Measurements from ENCODE around the gene CHMP6.
"Not testable (repeated sequence)": the region's sequence is repeated elsewhere in the genome, so short reads cannot be mapped to it uniquely, and the experiment has no call there.

CHMP6 gene

DNA sequence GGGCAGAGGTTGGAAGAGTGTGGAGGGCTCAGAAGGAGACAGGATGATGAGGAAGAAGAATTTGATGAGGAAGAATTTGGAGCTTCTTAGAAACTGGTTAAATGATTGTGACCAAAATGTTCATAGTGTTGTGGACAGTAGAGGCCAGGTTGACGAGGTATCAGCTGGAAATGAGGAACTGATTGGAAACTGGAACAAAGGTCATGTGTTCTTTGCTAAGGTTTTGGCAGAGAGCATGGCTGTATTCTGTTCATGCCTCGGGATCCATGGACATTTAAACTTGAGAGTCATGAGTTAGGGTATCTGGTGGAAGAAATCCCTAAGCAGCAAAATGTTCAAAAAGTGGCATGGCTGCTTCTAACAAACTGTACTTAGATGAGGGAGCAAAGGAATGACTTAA, 19.3 kb downstream of the CHMP6 start:
- FAIRE-seq (no peak), DNase-seq (ENCODE audit: insufficient read length, low spot score) (no peak)

DNA sequence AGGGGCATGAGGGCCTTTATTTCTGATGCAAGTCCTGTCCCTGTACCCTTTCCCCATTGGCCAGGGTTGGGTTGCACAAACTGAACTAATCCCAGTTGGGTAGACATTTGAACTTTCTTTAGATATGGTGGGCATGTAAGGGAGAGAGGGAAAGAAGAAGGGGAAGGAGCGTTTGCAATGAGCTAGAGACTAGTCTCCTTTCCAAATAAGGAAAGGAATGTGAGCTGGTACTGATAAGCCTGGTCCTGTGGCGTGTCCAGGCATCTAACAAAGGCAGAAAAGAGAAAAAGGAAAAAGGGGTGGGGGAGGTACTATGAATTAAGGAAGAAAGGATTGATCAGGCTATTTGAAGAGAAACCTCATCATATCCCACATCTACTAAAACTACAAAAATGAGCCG, 20.3 kb downstream of the CHMP6 start:
- no peak for DNase-seq (ENCODE audit: insufficient read length, low spot score)
- FAIRE-seq: no peak

DNA sequence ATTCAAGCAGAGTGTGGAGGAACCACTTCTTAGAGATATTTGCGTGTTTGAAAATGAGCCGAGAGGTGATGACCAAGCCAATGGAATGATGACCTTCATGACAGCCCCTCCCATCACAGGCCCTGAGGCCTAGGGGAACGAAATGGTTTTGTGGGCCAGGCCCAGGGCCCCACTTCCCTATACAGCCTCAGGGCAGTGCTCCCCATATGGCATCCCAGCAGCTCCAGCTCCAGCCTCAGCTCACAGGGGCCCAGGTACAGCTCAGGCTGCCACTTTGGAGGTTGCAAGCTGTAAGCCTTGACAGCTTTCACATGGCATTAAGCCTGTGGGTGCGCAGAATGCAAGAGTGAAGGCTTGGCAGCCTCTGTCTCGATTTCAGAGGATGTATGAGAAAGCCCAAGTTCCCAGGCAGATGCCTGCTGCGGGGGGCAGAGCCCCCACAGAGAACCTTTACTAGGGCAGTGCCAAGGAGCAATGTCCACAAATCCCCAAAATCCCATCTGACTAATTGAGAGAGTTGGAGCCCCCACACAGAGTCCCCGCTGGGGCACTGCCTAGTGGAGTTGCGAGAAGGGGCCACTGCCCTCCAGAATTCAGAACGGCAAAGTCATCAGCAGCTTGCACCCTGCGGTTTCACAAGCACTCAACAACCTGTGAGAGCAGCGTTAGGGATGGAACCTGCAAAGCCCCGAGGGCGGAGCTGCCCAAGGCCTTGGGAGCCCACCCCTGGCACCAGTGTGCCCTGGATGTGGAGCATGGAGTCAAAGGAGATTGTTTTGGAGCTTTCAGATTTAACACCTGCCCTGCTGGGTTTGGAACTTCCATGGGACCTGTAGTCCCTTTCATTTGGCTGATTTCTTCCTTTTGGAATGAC, 21.2 kb downstream of the CHMP6 start:
- DNase-seq (ENCODE audit: insufficient read length, low spot score) (no peak), FAIRE-seq (no peak)

DNA sequence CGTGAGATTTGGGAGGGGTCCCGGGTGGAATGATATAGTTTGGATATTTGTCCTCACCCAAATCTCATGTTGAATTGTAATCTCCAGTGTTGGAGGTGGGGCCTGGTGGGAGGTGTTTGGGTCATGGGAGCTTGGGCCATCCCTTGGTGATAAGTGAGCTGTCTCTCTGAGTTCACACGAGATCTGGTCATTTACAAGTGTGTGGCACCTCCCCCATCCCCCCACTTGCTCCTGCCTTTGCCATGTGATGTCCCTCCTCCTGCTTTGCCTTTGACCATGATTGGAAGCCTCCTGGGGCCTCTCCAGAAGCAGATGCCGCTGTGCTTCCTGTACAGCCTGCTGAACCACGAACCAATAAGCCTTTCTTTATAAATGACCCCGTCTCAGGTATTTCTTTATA, 22.0 kb downstream of the CHMP6 start:
- FAIRE-seq: no peak
- no peak for DNase-seq (ENCODE audit: insufficient read length, low spot score)

DNA sequence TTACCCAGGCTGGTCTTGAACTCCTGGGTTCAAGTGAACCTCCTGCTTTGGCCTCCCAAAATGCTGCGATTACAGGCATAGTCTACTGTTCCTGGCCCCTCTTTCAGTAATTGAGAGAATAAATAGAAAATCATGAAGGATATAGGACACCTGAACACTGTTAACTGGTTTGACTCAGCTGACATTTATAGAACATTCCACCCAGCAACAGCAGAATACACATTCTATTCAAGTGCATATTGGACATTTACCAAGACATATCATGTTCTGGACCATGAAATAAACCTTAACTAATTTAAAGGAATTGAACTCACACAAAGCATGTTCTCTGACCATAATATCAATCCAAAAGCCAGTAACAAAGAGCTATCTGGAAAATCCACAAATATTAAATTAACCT, 23.5 kb downstream of the CHMP6 start:
- DNase-seq (ENCODE audit: insufficient read length, low spot score) (no peak), FAIRE-seq (no peak)

DNA sequence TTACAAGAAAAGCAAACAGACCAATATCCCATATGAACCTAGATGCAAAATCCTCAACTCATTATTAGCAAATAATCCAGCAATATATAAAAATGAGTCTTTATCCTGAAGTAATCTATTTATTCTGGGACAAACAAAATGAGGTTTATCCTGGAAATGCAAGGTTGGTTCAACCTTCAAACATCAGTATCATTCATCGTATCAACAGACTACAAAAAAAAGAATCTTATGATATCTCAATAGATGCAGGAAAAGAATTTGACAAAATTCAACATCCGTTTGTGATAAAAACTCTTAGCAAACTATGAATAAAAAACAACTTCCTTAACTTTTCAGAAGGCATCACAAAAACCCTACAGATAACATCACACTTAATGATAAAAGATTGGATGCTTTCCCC, 24.9 kb downstream of the CHMP6 start:
- no peak for FAIRE-seq

DNA sequence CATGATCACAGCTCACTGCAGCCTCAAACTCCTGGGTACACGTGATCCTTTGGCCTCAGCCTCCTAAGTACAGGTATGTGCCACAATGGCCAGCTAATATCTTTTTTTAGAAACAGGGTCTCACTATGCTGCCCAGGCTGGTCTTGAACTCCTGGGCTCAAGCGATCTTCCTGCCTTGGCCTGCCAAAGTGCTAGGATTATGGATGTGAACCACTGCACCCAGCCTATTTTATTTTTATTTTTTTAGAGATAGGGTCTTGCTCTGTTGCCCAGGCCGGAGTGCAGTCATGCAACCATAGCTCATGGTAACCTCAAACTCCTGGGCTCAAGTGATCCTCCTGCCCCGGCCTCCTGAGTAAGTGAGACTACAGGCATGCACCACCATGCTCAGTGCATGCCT, 25.7 kb downstream of the CHMP6 start:
- FAIRE-seq; DNase-seq (ENCODE audit: insufficient read length, low spot score): not testable (repeated sequence)

More for the DNA sequence above, 24.9 kb downstream of the CHMP6 start:
- no peak for DNase-seq (ENCODE audit: insufficient read length, low spot score)

DNA sequence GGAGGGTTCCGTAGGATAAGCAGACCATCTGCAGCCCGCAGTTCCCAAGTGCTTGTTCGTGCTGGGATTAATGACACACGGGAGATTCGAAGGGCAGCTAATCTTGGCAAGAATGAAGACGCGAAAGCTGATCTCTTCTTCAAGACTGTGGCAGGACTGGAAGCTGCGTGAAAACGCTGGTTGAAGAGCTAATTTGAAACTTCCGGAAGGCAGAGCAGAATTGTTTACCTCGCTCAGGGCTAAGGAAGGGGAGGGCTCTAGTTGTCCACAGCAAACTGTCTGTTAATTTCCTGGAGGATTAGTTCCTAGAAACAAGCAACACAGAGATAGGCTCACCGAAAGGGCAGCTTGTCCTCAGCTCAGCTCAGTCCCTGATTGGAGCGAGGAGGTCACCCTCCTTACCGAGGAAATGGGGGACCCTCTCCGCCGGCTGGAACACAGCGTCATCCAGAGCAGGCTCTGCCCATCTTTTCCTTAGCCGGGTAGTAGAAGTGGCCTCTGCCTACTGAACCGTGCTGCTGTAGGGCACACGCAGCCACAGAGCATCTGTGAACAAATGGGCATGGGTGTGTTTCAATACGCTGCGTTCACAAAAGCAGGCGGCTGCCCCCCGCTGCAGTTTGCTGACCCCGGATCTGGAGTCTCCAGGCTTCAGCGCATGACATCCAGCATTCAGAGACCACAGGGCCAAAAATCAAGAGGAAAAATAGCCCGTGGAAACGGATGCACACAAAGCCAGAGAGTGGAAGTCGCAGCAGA, 26.6 kb downstream of the CHMP6 start:
- DNase-seq (ENCODE audit: insufficient read length, low spot score) (no peak), FAIRE-seq (peak; percentile 31)

DNA sequence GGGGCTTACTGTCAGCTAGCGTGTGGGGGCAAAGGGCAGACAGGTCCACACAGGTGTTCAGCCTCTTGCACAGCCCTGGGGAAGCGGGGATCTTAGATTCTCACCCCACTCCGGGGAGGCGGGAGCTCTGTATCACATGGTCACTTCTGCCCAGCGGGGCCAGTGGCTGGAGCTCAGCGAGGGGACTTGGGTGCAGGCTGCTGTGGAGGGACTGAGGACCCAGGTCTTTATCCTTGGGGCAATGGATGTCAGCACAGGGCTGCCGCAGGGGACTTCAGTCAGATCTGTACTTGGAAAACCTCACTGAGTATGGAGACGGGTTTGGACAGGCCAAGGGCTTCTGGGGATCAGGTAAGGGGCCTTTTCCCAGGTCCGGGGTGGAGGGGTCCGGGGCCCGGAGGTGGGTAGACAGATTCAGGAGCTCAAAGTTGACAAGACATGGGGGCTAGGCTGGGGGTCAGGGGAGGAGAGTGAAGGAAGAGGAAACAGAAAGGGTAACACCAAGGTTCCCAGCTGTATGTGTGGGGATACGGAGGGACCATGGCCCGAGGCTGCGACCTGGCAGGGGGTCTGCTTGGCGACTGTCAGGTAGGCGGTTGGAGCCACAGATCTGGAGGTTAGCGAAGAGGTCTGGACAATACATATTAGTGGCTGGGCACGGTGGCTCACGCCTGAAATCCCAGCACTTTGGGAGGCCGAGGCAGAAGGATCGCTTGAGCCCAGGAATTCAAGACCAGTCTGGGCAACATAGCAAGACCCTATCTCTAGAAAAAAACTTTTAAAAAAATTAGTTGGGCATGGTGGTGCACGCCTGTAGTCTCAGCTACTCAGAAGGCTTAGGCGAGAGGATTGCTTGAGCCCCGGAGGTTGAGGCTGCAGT, 28.2 kb downstream of the CHMP6 start:
- DNase-seq (ENCODE audit: insufficient read length, low spot score): no peak
- FAIRE-seq: no peak

DNA sequence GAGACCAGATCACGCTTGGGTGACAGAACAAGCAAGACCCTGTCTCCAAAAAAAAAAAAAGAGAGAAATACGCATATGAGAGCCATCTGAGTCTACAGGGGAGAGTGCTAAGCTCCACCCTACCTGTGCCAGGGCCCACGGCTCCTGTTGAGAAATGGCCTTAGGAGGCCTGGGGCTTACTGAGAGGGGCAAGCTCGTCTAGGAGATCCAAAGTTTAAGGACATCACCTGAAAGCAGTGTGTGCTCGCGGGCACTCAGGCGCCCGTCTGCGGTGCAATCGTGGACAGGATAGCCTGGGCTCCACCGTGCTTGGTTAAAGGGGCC, 28.8 kb downstream of the CHMP6 start:
- FAIRE-seq (no peak), DNase-seq (ENCODE audit: insufficient read length, low spot score) (no peak)

DNA sequence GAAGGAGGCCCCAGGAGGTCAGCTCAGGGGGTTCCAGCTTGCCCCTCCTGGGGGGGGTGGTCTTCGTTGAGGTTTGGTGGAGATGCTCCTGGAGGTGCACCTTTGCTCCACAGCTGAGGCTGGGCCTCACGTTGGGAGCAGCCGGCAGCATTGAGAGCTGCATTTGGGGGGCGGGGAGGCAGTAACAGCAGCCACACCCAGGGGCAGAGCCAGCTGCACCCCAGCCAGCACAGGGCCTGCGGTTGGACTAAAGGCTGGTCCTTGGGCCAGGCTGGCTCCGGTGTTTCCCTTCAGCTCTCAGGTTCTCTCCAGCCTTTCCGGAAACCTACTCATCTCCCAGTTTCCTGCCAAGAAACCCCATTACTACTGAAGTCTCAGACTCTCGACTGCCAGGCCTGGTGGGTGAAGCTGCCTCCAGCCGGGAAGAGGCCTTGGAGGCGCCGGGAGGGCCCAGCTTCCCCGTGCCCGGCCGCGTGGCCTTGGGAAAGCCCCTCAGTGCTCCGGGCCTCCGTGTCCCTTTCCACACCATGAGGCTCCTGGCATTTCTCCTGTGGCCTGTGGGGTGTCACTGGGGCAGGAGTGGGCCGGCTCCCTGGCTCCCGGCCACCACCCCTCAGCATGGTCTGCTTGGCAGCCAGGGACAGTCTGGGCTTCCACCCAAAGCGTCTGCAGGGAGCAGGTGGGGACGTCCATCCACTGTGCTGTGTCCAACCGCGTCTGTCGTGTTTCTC, 29.3 kb downstream of the CHMP6 start:
- DNase-seq (ENCODE audit: insufficient read length, low spot score) (no peak), FAIRE-seq (no peak)

DNA sequence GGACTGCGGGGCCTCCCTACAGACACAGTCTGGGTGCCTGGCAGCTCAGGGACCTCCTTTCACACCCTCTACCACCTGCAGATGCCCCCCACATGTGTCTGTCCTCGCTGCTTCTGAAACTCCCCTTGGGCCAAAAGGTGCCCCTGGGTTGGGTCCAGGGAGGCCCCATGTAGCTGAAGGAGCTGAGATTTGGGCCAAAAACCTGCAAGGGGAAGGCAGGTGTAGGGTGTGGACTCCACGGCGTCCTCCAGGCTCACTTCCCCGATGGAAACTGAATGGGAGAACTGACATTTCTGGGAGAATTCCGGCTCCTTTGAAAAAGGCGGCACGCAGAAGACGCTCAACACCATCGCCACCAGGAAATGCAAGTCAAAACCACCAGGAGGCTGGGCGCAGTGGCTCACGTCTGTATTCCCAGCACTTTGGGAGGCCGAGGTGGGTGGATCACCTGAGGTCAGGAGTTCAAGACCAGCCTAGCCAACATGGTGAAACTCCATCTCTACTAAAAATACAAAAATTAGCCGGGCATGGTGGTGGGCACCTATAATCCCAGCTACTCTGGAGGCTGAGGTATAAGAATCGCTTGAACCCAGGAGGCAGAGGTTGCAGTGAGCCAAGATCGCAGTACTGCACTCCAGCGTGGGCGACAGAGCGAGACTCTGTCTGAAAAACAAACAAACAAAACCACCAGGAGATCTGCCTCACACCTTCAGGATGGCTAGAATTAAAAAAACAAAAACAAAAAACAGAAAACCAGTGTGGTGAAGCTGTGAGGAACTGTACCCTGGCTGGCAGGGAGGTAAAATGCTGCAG, 30.1 kb downstream of the CHMP6 start:
- no peak for FAIRE-seq
- no peak for DNase-seq (ENCODE audit: insufficient read length, low spot score)

DNA sequence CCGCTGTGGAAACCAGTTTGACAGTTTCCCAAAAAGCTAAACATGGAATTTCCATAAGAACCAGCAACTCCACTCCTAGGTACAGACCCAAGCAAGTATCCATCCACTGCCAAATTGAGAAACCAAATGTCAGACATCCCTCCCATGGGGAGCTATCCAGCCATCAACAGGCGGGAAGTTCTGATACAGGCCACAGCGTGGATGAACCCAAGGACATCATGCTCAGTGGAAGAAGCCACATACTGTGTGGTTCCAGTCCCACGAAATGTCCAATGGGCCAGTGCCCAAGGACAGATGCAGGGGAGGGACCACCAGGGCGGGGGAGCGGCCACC, 30.7 kb downstream of the CHMP6 start:
- DNase-seq (ENCODE audit: insufficient read length, low spot score) (no peak), FAIRE-seq (no peak)

DNA sequence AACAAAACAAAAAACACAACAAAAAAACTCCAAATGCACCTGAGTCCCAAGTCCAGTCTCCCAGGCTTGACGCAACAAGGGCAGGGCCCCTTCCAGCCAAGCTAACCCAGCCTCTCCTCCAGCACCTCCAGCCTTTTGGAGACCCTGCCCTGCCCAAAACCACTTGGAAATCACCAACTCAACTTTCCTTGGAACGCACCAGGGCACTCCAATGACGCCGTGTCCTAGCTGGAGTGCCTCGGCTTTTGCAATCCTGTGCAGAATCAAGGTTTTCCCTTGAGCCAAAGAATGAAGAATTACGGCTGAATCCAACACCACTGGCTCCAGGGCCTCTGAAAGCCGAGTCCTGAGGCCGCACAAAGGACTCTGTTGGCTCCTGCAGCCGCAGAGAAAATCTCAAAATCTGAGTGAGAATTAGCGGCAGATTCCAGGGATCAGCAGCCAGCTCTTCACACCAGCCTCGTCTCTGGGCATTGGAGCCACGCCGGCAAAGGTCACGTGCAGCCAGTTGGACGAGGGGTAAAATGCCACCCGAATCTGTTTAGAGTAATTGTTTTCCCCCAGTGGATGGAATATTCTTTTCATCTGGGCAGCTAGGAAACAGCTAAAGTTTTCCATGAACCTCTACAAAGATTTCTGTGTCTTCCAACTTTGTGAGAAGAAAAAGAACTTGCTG, 33.6 kb downstream of the CHMP6 start:
- DNase-seq (ENCODE audit: insufficient read length, low spot score) (no peak), FAIRE-seq (no peak)

DNA sequence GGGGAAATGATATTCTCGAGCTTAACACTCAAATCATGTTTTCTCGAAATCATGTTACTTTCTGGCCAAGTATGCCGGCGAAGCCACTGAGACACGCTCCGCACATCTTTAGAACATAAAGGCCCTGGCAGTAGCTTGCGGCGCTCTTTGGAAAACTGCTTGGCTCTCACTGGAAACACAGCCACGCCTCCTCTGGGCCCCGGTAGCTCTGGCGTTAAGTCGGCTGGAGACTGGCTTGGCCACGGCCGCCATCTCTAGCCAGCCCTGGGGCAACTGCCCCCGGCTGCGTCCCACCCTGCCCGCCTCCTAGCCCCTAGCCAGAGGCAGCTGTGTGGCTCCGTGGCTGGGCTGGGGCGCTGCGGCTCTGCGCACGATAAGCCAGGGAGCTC, 34.1 kb downstream of the CHMP6 start:
- DNase-seq (ENCODE audit: insufficient read length, low spot score) (no peak), FAIRE-seq (no peak)

DNA sequence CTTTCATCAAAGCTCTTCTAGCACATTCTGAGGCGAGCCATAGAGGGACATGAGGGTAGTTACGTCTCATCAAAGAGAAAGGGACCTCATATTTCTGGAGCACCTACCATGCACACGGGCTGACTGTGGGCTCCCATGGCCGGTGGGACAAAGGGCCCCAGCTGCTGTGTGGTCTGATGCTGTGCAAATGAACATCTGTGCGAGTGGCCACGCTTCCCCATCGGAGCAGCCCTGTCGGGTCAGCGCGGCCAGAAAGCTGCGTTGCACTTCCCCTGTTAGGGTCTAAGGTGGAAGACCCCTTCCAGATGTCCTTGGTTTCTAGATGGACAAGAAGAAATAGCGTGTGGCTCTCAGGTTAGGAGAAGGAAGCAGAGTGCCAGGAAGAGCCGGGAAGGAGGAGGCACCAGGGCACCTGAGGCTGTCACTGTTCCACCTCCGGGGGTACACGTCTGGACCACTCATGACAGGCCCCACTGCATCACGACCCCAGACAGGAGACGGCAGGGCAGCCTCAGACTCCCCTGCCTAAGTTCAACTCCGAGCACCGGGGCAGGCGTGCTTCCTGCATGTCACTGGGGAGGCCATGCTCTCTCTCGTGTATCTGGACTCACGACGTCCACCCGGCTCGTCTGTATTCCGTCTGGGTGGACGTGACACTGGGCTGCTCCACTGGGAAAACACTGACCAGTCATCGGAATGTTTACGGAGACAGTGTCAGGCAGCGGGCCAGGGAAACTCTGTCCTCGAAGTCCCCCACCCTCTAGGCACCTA, 34.8 kb downstream of the CHMP6 start:
- DNase-seq (ENCODE audit: insufficient read length, low spot score) (no peak), FAIRE-seq (no peak)

DNA sequence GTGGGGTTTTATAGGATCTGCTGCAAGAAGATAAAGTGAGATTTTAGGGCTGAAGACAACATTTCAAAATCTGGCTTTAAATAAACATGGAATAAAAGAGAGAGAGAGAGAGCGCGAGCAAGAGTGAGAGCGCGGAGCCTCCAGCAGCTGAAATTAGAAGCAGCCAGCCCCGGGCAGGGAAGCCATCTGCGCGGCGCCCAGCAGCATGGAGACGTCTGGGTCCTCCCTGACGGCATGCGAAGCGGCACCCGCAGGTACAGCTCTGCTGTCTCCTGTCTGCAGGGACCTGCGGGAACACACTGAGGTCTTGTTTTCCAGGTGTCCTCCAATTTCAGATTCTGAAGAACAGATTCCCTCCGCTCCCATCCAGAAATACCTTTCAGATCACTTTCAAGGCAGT, 35.4 kb downstream of the CHMP6 start:
- FAIRE-seq (no peak), DNase-seq (ENCODE audit: insufficient read length, low spot score) (no peak)

DNA sequence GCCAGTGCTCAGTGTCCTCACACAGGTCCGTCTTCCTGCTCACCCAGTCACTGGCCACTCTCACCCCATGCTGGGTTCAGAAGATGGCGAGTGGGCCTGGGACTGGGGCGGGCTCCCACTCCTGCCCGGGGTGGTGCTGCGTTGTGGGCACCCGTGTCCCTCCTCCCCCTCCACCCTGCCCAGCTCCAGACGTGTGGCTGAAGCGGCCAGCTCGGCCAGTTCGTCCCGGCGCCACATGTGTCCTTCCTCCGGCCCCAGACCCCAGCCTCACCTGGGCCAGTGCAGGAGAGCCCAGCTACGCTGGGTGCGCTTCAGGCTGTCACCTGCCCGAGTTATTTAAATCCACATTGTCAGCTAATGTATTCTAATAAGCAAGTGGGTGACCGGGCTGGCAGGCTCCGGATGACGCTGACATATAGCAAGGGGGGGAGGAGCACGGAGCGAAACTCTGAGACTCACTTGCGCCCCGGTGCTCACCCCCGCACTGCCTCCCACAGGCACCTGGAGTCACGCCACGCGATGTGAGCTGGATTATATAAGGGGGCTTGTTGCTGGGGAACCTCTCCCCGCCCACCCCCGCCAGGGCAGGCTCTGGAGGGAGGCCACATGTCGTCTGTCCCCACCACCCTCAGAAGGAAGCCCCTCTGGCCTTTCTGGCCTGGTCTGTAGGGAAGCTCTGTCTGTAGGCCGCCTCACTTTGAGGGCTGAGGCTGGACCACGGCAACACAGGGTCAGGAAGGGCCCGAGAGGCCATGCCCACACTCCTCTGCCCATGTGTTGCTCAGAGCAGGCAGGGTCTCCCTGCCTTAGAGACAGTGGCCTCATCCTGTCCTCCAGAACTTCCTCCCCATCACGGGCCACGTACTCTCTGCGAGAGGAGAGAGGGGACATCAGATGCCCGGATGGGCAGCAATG, 36.2 kb downstream of the CHMP6 start:
- FAIRE-seq (no peak), DNase-seq (ENCODE audit: insufficient read length, low spot score) (no peak)
